GM10266 (cell line): Measurements from ENCODE around the gene ADD1.

Source experiments
- DNase-seq: peaks from one replicate; pipeline ENCODE4 v3.0.0; 2012; ENCODE audit errors: extremely low spot score
- TF ChIP-seq, protein P1 (sequence below): IDR thresholded peaks from 2 replicates; pipeline ENCODE4 v1.5.1; 2012; ENCODE audit warnings: mild to moderate bottlenecking, low read depth; ENCODE audit not compliant: control insufficient read depth, insufficient read depth; ENCODE audit errors: missing control alignments

ADD1 gene

DNA sequence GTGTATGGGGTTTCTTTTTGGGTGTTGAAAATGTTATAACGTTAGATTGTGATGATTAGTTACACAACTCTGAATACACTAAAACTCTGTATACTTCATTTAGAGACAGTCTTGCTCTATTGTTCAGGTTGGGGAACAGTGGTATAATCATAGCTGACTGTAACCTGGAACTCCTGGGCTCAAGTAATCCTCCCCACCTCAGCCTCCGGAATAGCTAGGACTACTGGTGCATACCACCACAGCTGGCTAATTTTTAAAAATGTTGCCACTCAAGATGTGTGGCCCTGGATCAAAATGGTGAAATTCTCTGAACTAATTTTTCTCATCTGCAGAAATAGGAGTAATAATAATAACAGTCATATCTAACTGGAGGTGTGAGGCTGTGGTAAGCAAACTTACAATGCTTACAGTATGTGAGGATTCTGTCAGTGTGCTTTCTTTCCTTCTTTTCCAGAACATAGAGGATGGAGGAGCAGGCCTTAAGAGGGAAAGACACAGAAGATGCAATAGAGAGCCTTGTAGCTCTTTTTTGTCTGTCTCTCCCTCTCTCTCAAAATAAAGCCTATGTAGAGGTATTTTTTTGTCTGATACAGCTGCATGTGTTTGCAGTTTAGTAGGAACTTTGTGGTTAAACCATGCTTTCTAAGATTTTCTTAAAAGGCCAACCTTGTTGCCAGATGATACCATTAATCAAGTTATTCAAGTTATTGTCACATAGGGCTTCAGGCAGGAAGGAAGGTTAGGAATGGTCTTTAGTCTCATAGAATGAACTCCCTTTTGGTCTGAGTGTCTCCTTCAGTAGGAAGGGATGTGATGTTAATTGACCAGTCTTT, 7.5 kb downstream of the ADD1 start:
- TF ChIP-seq, protein P1, sequence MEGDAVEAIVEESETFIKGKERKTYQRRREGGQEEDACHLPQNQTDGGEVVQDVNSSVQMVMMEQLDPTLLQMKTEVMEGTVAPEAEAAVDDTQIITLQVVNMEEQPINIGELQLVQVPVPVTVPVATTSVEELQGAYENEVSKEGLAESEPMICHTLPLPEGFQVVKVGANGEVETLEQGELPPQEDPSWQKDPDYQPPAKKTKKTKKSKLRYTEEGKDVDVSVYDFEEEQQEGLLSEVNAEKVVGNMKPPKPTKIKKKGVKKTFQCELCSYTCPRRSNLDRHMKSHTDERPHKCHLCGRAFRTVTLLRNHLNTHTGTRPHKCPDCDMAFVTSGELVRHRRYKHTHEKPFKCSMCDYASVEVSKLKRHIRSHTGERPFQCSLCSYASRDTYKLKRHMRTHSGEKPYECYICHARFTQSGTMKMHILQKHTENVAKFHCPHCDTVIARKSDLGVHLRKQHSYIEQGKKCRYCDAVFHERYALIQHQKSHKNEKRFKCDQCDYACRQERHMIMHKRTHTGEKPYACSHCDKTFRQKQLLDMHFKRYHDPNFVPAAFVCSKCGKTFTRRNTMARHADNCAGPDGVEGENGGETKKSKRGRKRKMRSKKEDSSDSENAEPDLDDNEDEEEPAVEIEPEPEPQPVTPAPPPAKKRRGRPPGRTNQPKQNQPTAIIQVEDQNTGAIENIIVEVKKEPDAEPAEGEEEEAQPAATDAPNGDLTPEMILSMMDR = no peak
- no peak for DNase-seq

DNA sequence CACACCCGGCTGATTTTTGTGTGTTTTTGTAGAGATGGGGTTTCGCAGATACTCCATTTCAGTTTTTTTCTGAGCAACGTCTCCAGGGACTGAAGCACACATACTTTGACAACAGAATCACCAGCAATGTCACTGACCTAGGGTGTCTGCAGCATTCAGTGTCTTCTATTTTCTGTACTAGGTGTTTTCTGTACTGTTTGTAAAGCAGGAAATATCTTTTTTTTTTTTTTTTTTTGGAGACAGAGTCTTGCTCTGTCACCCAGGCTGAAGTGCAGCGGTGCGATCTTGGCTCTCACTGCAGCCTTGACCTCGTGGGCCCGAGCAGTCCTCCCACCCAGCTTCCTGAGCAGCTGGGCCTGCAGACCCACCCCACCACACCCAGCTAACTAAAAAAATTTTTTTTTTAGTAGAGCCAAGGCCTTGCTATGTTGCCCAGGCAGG, 8.9 kb downstream of the ADD1 start:
- peak; percentile 28 for DNase-seq
- TF ChIP-seq, protein P1 = no peak

DNA sequence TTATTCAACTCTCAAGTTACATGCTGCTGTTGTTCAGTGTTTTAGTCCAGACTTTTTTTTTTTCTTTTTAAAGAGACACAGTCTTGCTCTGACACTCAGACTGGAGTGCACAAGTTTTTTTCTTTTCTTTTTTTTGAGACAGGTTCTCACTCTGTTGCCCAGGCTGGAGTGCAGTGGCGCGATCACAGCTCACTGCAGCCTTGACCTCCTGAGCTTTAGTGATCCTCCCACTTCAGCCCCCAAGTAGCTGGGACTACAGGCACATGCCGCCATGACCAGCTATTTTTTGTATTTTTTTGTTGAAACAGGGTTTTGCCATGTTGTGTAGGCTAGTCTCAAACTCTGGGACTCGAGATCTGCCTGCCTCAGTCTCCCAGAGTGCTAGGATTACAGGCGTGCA, 11.9 kb downstream of the ADD1 start:
- DNase-seq = no peak
- TF ChIP-seq, protein P1 = no peak

DNA sequence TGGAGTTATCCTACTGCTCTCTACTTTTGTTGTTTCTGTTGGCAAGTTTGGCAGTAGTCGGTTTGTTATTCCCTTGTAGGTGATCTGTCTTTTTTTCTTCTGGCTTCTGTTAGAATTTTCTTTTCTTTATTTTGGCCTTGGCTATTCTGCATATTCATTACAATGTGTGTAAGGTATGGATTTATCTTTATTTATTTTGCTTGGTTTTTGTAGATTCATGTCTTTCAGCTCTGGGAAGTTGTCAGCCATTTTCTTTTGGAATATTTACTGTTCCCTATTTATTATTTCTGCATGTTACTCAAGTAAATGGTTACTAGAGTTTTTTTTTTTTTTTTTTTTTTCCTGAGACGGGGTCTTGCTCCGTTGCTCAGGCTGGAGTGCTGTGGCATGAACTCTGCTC, 12.6 kb downstream of the ADD1 start:
- TF ChIP-seq, protein P1 = no peak
- no peak for DNase-seq

DNA sequence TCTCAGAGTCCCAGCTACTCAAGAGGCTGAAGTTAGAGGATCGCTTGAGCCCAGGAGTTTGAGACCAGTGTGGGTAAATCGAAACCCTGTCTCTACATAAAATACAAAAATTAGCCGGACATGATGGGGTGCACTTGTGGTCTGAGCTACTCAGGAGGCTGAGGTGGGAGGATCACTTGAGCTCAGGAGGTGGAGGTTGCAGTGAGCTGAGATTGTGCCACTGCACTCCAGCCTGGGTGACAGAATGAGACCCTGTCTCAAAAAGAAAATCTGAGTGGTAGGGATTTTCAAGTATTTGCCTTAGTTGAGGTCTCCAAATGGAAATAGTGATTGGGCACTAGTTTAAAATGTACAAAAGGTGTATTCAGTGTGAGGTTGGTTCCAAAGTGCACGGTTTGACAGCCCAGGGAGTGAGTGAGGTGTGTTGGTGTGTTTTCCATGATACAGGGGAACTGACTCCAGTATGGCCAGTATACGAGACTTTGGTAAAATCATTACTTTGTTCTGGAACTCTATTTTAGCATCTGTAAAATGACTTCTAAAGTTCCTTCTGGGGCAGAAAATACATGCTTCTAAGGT, 13.8 kb downstream of the ADD1 start:
- TF ChIP-seq, protein P1 = no peak
- DNase-seq = no peak

DNA sequence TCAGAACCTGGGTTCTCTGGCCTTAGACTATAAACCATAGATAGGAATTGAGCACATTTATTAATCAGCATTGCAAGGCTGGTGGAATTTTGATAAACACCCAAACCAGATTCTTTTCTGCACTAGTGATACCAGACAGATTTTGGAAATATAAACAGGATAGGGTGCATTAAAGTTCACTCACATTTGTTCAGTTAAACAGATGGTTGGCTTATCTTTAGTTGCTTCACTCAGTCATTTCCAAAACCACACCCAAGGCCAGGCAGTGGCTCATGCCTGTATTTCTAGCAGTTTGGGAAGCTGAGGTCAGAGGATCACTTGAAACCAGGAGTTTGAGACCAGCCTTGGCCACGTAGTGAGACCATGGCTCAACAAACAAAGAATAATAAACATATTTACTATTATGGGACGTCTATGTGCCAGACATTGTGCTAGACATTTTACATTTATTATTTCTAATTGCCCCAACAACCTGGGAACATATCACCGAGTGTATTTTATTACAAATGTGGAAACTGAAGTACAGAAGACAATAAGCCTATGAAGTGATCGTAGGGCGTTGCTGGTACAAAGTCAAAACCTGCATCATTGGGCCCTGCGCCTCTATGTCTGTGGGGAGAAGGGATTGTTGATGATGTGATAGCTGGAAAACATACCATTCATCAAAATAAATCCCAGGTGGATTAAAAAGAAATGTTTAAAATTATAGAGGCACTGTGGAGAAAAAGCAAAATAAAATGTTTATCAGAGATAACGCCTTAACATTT, 15.0 kb downstream of the ADD1 start:
- no peak for DNase-seq
- TF ChIP-seq, protein P1 = no peak

DNA sequence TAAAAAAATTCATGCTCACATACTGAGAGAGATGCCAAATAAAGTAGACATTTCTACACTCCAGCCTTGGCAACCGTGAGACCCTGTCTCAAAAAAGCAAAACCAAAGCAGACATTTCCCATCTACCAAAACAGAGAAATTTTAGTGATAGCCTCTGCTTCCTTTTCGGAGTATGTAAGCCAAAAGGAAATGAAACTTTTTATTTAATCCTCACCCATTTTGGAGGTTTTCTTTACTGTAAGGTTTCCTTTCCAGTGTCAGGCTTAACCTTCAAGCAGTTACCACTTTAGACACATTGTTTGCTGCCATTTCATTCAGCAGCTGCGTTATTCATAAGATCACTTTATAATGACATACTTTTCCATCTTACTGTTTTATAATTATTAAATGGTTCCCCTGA, 15.9 kb downstream of the ADD1 start:
- DNase-seq = no peak
- TF ChIP-seq, protein P1 = no peak
